Measurements from ENCODE around the gene ST3GAL3. TPM values are rescaled to one million over a fixed set of nuclear protein-coding genes. Genes with fewer than 3 reads are reported as not detected.

ST3GAL3 gene
- total RNA-seq, 1 experiment from 2014 or later, result 26.0 TPM

- POLR2A ChIA-PET, result no interaction called here
- H3K9me3 ChIP-seq (ENCODE audit: control insufficient read depth, insufficient read depth, low read depth, low read length), result no peaks in the 10 kb centered on the region
- no peaks in the 10 kb centered on the region for H3K36me3 ChIP-seq (ENCODE audit: control insufficient read depth, insufficient read depth, low read length)
- H3K4me3 ChIP-seq (ENCODE audit: low read depth in 2 of 2, low read length in 2 of 2), result no peak overlapping the region
- DNase-seq (ENCODE audit: low read depth, low spot score), result no peak
- H3K27me3 ChIP-seq (ENCODE audit: control insufficient read depth, insufficient read depth, low read length), result no peaks in the 10 kb centered on the region
- TF ChIP-seq REST (IDR thresholded peaks at IDR 0.05; ENCODE audit: insufficient read depth in 1 of 2, low read depth in 2 of 2, low read length in 1 of 2) (no peak), TCF7L2 (IDR thresholded peaks at IDR 0.05; ENCODE audit: low read depth, low read length) (no peak), SIN3A (IDR thresholded peaks at IDR 0.05; ENCODE audit: borderline replicate concordance, insufficient read depth, low read depth, low read length) (no peak), CTCF (IDR thresholded peaks at IDR 0.05) (no peak), POLR2AphosphoS5 (IDR thresholded peaks at IDR 0.05; ENCODE audit: low read depth, low read length) (no peak)
- in situ Hi-C loops (cut with HindIII; ENCODE audit: low pct_unique_long_range_greater_than_20kb, low sequenced_read_pairs) (no loop called here), intact Hi-C loops (cut with micrococcal nuclease; ENCODE audit: unreplicated experiment) (no loop called here)
- BruUV-seq (replicated peaks), result no TSS peak
- no peaks in the 10 kb centered on the region for H3K4me1 ChIP-seq (ENCODE audit: control insufficient read depth, insufficient read depth, low read length)
- no peak for ATAC-seq
- CTCF ChIA-PET, result no interaction called here
- H3K27ac ChIP-seq (ENCODE audit: low read length), result no peak overlapping the region
These were observed 161.4 kb downstream of the ST3GAL3 start for GRCh38 chr1:43868741-43869067.

- ChIA-PET CTCF (no interaction called here), POLR2A (no interaction called here)
- intact Hi-C loops (cut with micrococcal nuclease; ENCODE audit: unreplicated experiment) (no loop called here), in situ Hi-C loops (cut with HindIII; ENCODE audit: low pct_unique_long_range_greater_than_20kb, low sequenced_read_pairs) (no loop called here)
- Histone ChIP-seq H3K36me3 (ENCODE audit: control insufficient read depth, insufficient read depth, low read length) (no peaks in the 10 kb centered on the region; the same call in 1 of the 2 replicates), H3K27me3 (ENCODE audit: control insufficient read depth, insufficient read depth, low read length) (no peaks in the 10 kb centered on the region), H3K4me3 (ENCODE audit: low read depth in 2 of 2, low read length in 2 of 2) (no peak overlapping the region), H3K27ac (ENCODE audit: low read length) (no peak overlapping the region), H3K9me3 (ENCODE audit: control insufficient read depth, insufficient read depth, low read depth, low read length) (no peaks in the 10 kb centered on the region), H3K4me1 (ENCODE audit: control insufficient read depth, insufficient read depth, low read length) (no peaks in the 10 kb centered on the region)
- TF ChIP-seq REST (IDR thresholded peaks at IDR 0.05; ENCODE audit: insufficient read depth in 1 of 2, low read depth in 2 of 2, low read length in 1 of 2), result no peak
- no peak for TF ChIP-seq TCF7L2 (IDR thresholded peaks at IDR 0.05; ENCODE audit: low read depth, low read length)
- TF ChIP-seq POLR2AphosphoS5 (IDR thresholded peaks at IDR 0.05; ENCODE audit: low read depth, low read length), result no peak
- no peak for TF ChIP-seq SIN3A (IDR thresholded peaks at IDR 0.05; ENCODE audit: borderline replicate concordance, insufficient read depth, low read depth, low read length)
- no peak for TF ChIP-seq CTCF (IDR thresholded peaks at IDR 0.05)
- no TSS peak for BruUV-seq (replicated peaks)
- no peak for ATAC-seq
- no peak for DNase-seq (ENCODE audit: low read depth, low spot score)
These were observed 163.0 kb downstream of the ST3GAL3 start for GRCh38 chr1:43870306-43870705.
